HG03571 (cell line): ENCODE measurements around the gene BBLN.

ENCODE experiments used
- ATAC-seq: cut with Tn5 transposase; IDR thresholded peaks from one replicate; pipeline ENCODE4 v1.9.1; 2021; ENCODE audit not compliant: unreplicated experiment

Gene BBLN

DNA sequence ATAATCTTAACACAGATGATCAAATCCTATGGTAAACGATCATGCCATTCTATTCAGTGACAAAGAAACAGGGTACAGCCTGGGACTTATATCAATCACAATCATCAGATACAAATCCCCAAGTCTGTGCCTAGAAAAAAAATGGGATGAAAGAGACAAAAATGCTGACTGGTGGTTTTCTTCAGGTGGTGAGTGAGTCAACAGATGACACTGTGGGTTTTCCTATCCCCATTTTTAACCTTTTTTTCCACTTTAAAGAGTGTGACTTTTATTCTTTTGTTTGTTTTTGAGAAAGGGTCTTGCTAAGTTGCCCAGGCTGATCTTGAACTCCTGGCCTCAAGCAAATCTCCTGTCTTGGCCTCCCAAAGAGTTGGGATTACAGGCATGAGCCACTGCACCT is 28.1 kb downstream of the BBLN start:
- no peak for ATAC-seq

DNA sequence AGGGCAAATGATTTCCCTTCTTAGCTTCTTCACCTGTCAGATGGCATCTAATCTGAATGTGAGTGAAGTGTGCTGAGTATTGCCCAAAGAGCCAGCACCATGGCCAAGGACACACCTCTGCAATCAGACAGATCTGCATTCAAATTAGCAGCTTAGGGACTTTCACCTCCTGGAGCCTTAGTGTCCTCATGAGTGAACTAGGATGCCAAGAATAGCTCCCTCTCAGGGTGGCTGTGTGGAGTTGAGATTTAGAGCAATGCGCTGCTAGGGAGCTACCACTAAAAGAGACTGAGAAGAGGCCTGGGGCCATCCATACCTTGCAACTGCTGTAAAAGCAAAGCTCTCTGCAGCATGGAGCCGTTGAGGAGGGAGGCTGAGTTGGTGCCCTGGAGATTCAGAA is 29.9 kb downstream of the BBLN start:
- ATAC-seq = no peak

DNA sequence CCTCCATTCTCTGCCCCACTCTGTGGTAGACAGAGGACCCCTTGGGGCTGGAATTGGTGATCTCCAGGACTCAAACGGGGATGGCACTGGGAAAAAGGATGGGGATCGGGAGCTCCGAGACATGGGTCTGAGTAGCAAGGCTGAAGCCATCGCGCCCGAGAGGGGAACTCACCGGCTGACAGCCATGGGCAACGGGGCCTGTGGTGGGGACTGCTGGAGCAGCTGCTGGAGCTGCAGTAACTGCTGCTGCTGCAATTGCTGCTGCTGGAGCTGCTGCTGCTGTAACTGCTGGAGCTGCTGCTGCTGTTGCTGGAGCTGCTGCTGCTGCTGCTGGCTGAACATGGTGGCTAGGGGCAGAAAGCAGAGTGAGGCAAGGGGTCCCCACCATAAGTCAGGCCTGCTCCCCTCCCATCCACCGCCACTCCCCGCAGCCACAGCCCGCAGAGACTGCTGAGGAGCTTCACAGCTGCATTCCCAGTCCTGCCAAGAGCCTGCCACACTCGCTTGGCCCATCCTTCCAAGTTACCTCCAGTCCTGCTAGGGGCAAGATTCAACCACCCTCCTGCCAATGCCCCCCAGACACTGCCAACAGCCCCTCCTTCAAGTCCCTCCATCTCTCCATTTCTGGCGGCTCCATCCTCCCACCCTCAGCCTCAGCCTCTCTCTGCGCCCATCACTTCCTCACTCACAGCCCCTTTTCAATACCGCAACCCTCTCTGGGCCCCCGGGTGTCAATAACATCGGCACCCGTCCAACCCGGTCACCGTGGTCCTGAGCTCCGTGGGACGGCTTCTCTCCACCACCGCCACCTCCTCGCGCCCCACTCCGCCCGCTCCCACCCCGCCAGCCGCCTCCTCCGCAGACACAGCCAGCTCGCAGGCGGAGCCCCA is 30.7 kb downstream of the BBLN start:
- peak; percentile 23 for ATAC-seq

DNA sequence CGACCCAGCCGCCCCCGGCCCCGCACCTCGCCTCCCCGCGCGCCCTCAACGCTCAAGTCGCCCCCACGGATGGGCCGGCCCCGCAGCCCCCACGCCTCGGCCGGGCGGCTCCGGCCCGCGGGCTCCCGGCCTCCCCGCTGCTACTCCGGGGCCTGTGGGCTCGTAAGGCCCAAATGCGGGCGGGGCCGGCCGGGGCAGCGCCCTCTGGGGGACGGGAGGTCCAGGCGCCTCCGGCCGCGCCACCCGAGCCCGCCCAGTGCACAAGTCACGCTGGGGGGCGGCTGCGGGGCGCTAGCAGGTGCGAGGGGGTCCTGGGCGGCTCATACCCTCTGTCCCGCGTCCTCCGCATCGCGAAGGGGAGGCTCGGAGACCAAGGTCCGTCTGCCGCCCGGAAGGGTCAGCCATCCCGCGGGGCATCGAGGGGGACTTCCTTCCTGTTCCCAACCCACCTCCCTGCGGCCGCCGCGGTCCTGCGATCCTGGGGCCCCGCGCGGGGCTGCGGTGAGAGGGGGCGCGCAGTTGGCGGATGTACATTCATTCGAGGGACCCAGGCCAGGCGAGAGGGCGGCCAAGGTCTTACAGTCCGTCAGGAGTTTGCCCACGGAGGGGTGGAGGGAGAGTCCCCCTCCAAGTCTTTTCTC is 31.5 kb downstream of the BBLN start, which contains the start of gene CIZ1:
CIZ1 (minus strand) TSS at position 167 of the 641 bp plus-strand sequence. CDS start 715 bp downstream, outside the sequence.
- ATAC-seq = peak; percentile 84

DNA sequence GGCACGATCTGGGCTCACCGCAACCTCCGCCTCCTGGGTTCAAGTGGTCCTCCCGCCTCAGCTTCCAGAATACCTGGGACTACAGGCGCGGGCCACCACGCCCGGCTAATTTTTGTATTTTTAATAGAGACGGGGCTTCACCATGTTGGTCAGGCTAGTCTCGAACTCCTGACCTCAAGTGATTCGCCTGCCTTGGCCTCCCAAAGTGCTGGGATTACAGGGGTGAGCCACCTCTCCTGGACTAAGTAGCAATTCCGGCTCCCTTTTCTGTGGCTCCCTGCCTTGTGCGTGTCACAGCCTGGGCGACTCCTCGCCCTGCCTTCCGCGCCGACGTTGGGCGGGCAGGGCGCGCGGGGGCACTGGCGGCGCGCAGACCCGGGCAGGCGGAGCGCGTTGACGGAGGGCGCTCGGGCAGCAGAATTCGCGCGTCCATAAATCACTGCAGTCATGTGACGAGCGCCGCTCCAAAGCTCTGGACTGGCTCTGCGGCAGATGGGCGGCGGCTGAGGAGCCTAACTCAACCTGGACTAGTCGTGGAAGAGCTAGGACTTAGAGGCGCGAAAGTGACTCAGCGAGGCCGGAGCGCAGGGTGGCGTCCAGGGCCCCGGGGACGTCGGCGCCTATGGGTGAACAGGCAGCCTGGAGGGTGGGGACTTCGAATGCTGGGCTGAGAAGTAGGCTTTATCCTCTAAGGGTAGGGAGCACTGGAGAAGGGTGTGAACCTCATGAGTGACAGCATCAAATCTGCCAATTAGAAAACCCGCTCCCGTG is 32.7 kb downstream of the BBLN start:
- no peak for ATAC-seq

DNA sequence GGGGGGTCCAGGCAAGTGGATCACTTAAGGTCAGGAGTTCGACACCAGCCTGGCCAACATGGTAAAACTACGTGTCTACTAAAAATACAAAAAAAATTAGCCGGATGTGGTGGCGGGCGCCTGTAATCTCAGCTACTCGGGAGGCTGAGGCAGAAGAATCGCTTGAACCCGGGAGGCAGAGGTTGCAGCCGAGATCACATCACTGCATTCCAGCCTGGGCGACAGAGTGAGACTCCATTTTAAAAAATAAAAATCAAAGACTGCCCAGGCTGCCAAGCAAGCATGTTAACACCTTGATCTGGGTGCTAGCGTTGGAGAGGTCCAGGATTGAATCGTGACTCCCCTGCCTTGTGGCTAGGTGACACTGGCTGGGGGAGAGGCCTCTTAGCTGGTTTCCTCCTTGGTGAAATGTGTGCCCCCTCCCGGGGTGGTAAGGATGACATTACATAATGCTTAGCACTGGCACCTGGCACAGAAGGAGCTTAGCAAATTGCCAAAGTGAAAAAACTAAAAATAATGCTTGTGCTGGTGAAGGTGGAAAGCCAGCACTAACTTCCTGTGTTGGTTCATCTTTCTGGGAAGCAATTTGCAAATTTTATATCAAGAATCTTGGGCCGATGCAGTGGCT is 33.5 kb downstream of the BBLN start:
- ATAC-seq = no peak

DNA sequence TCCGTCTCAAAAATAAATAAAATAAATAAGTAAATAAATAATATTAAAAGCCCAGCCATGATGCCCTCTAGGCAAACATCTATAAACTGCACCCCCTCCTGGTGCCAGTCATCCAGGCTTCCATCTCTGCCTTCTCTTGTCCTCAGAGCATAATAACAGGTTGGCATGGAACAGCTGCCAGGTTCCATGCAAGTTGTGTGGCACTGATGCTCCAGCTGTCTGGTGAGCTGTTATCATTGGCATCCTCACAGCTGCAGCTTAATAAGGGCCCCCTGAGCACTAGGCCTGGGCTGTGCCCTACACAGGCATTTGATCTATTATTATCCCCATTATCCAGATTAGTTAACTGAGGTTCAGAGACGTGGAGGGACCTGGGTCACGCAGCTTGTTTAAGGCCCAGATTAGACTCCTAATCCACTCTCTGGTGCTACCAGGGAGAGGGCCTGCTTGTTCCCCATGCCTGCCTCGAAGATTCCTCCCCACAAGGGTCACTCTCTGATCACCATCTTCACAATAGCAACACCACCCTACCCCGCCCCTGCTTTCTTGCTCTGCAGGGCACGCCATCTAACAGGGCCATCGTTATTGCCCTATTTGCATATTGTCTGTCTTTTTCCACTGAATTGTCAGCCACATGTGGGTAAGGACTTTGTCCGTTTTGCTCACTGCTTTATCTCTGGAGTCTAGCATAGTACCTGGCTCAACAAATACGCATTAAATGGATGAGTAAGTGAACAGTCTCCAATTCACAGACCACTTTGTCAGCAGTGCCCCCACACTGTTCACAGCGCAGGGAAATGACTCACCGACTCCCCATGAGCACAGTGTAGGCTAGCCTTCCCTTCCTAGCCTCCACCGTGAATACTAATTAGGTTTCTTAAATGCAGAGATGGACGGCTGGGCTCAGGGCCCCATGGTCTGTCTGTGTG is 41.6 kb downstream of the BBLN start:
- no peak for ATAC-seq

DNA sequence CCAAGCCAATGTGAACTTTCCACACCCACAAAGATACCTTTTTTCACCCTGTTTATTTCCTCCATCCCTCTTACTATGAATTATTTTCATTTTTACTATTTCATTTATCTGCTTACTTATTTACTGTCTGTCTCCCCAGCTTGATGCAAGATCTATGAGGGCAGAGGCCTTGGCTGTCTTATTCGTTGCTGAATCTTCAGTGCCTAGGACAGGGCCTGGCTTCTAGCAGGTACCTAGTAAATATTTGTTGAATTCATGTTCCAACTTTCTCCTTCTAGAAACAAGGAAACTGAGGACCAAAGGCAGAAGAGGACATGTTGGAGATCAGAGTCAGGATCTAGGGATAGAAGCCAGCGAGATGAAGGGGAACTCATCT is 42.6 kb downstream of the BBLN start:
- ATAC-seq = no peak

DNA sequence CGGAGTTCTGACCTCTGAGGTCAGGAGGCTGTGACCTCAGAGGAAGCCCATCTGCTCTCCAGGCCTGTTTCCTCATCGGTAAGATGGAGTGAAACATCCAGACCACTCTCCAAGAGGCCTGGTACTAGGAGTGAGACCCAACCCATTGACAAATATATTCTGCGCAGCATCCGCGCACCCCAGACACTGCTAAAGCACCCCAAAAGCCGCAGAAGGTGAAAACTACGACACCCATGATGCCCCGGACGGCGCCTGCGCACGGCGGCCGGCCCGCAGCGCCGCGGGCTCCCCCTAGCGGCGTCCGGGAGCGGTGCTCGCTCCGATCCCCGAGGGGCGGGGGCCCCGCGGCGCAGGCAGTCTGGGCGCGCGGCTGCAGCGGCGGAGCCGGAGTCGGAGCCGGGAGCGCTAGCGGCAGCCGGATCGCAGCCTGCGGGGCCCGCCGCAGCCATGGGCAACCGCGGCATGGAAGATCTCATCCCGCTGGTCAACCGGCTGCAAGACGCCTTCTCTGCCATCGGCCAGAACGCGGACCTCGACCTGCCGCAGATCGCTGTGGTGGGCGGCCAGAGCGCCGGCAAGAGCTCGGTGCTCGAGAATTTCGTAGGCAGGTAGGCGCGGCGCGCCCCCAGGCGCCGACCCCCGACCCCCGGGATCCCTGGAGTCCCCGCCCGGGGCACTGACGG is 43.1 kb downstream of the BBLN start, which contains the start of gene DNM1:
DNM1 (plus strand) TSS at position 356 of the 683 bp plus-strand sequence; CDS start at position 448, 92 bp downstream.
- peak; percentile 73 for ATAC-seq

DNA sequence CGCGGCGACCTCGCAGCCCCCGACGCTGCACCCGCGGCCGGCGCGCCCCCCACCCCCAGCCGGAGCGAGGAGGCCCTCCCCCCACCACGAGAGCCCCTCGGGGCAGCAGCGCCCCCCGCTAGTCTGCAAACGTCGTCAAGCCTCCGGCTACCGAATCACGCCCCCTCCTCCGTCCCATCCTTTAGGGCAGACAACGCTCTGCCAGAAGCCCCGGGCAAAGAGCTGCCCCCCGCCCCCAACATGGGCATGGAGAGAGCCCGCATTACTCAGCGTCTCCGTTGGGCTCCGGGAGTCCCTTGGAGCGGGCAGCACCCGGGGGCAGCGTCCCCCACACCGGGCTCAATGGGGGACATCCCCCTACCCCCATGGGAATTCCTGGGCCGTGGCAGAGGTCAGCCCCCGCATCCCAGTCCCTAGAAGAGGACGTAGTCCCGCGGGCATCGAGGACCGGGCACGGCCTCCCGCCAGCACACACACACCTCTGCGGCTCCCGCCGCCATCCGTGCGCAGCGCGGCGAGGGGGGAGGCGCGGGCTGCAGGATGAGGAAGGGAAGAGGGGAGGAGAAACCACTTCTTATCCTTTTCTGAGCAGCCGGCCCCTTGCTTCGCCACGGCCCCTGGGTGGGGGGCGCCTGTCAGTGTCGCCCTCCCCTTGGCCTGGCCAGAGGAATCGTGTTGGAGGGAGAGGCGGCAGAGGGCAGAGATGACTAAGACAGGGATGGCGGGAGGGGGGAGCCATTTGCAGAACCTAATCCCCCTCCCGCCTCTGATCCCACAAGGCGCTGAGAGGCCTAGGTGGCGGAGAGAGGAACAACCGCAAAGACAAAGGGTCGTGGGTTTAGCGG is 43.9 kb downstream of the BBLN start:
- no peak for ATAC-seq

DNA sequence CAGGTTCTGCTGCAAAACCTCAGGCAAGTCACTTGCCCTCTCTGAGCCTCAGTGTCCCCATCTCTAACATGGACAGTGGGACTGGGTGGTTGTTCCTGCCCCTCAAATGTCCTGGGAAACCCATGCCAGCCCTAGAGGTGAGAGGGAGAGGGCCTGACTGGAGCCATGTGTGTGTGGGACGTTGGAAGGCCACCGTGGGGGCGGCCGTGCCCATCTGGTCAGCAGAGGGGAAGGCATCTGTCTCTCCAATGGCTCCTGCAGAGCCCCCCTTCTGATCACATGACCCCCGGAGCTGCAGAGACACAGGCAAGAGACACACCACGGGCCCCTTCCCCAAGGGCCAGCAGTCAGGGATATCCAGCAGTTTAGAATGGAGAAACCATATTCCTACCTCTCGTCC is 44.8 kb downstream of the BBLN start:
- ATAC-seq = no peak

DNA sequence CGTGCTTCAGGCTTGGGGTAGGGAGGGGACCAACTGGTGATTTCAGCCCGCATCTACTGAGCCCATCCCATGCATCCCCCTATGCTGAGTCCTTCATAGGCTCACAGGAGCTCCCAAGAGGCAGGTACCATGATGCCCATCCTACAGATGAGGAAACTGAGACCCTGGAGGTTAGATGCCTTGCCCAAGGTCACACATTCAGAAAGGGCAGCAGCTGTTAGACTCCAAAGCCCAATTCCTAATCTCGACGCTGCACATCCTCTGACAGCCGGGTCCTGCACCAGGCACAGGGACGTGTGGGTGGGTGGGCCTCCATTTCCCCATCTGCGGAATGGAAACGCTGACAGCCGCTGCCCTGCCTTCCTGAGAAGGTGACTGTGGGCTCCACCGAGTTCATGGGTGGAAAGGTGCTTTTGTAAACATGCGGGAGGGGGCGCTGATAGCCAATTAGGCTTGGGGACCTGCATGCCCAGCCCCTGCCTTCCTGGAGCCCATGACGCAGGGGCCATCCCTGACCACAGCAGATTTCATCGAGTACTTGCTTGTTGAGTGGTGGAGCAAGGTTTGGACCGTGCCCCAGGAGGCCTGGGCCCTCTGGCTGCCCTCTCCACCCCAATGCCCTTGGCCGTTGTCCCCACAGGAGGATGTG is 45.4 kb downstream of the BBLN start:
- no peak for ATAC-seq

DNA sequence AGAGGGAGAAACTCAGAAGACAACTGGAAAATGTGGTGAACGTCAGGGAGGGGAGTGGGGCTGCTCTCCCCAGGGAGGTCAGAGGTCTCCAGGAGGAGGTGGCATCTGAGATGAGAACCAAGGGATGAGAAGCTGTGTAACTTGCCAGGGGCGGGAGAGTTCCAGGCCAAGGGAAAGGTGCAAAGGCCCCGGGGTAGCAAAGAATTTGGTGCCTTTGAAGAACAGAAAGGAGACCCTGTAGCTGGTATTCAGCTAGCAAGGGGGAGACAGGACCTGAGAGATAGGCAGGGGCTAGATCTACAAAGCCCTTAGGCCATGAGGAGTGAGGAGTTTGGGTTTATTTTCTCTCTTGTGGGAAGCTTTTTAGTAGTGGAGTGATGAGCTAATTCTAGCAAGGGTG is 46.4 kb downstream of the BBLN start:
- ATAC-seq = no peak

DNA sequence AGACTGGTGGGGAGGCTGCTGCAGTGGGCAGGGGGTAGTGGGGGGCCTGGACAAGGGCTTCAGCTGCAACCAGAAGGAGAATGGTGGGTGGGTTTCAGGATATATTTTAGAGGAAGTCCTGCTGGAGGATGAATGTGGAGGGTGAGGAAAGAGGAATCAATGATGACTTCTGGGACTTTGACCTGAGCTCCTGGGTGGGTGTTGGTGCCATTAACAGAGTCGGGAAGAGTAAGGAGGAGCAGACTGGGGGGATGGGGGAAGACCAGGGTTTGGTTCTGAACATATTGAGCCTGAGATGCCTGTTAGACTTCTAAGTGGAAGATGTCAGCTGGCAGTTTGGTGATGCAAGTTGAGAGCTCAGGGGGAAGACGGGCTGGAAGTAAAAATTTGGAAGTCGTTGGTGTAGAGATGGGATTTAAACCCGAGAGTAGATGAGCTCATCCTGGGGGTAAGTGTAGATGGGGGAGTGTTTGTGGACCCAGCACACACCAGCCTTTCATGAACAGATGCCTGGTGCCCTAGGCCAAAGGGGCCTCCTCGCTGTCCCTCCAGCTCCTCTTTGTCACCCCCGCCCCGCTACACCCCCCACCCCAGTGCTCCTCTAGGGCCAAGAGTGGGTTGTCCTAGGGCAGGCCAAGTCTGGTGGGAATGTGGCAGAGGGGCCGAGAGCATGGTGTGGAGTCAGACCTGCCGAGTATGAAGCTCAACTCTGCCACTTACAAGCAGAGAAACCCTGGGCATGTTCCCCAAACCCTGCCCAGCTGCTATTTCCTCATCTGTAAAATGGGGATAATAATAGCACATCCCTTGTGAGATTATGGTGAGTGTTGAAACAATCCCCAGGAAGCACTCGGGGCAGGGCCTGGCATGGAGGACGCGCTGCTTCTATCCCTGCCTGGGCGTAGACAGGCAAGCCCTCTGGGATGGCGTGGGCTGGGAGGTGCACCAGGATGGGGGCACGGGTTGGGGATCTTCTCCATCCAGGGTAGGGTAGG is 47.1 kb downstream of the BBLN start:
- ATAC-seq = no peak

DNA sequence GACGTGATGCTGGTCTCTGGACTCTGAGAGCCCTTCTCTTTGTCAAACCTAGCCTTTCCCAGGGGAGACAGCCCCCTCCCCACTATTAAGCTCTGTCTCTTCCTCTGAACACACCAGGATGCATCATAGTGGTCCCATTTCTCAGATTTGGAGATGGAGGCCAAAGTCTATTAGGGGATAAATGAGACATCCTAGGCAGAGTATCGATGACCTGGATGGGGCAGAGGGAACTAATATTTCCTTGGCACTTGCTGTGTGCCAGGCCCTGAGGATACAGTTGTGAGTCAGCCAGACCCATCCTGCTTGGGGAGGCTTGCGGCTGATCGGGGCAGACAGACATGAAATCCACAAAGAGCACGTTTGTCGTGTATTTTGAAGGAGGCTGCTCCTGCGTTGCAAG is 48.3 kb downstream of the BBLN start:
- no peak for ATAC-seq

DNA sequence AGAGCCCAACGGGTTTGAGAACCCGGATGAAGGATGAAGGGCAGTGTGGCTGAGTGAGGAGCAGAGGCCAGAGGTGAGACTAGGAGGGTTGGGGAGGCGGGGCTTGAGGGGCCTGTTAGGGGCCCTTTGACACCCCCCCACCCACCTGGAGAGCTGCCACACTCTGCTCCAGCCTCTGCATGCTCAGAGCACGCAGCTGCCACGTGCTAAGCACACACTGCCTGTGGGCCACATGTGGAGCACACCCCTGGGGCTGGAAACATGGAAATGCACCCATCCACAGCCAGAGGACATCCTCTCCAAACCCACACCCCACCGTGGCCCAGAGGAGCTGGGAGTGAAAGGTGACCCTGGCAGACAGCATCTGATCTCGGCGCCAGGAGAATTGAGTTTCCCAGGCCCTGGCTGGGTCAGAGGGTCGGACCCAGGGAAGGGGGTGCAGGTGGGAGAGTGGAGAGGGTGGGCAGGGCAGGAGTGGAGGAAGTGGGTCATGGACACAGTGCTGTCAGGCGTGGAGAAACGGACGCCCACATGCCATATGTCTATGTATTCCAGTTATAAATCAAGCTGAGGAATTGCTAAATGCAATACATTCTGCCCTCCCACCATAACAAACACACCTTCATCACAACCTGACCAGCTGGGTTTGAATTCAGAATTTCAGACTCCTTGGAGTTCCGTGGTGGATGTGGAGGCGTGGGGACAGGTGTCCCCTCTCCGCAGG is 49.0 kb downstream of the BBLN start:
- ATAC-seq = no peak
